Adipocyte (in vitro differentiated cells): ENCODE data around the gene KRT6A.

Experiments used
- DNase-seq: peaks from one replicate; pipeline ENCODE4 v3.0.0-alpha.2; 2015; ENCODE audit warnings: low read depth
- H3K27me3 ChIP-seq: replicated peaks from 2 replicates; pipeline ENCODE4 v1.7.0; 2013; ENCODE audit warnings: mild to moderate bottlenecking, low read length, moderate library complexity; ENCODE audit not compliant: control insufficient read depth, insufficient read depth
- H3K36me3 ChIP-seq: 2 replicates; pipeline ENCODE4 v1.7.0; 2013; ENCODE audit warnings: low read length, mild to moderate bottlenecking, moderate library complexity; ENCODE audit not compliant: control insufficient read depth, insufficient read depth, severe bottlenecking
- H3K4me1 ChIP-seq: 2 replicates; pipeline ENCODE4 v1.7.0; 2013; ENCODE audit warnings: mild to moderate bottlenecking, low read length, moderate library complexity; ENCODE audit not compliant: control insufficient read depth, insufficient read depth
- H3K4me3 ChIP-seq: 2 replicates; pipeline ENCODE4 v1.7.0; 2013; ENCODE audit warnings: mild to moderate bottlenecking, low read length, moderate library complexity
- H3K9ac ChIP-seq: 2 replicates; pipeline ENCODE4 v1.7.0; 2013; ENCODE audit warnings: mild to moderate bottlenecking, low read length, moderate library complexity
- H3K9me3 ChIP-seq: 2 replicates; pipeline ENCODE4 v1.7.0; 2013; ENCODE audit warnings: mild to moderate bottlenecking, low read length, moderate library complexity; ENCODE audit not compliant: control insufficient read depth

Gene KRT6A

DNA sequence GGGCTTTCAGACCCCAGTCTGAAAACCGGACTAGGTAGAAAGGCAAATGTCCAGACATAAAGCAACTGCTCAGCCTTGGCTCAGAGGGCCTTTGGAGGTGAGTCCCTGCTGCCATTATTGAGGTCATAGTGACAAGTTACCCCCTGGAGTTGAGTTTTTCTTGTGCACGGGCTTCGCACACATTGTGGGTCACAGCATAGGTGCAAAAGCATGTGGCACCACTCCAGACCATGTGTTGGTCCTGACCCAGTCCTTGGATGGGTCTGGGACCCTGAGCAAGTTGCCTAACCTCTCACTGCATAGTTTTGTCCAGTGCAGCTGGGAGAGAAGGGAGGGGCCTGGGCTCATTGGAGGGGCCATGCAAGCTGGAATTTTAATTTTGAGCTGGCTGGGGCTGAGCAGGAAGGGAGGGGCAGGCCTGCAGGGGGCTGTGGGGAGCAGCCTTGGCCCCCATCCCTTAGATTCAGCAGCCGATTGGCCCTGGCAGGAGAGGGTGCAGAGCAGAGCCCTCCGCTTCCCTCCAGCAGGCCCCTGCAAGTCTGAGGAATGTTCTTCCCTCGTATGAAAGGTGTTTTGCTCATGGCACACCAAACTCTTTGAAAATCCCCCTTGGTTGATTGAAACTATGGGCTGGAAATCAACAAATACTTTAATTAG lies 31.3 kb upstream of the KRT6A start:
- peaks cover 52% of the 10 kb centered on the region for H3K27me3 ChIP-seq
- peaks cover 25% of the 10 kb centered on the region for H3K4me1 ChIP-seq
- H3K36me3 ChIP-seq, result no peaks in the 10 kb centered on the region
- DNase-seq, result no peak
- H3K9ac ChIP-seq, result no peak overlapping the region
- H3K4me3 ChIP-seq, result no peak overlapping the region
- no peaks in the 10 kb centered on the region for H3K9me3 ChIP-seq

DNA sequence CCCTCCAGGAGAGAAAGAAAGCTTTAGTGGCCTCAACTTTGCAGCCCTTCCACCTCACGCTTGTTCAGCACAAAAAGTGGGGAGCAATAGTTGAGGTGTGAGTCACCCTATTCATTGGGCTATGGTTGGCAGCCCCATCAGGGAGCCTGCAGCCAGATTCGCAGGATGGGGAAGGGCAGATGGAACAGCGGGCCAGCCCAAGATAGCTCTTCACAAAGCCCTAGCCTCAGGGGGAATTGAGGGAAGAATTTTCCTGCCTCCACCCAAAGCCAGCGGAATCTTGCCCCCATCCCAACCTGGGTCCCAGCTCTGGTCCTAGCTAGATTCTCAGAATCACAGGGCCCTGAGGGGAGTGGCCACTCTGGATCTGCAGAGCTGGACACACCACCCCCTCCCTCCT lies 30.8 kb upstream of the KRT6A start:
- peaks cover 50% of the 10 kb centered on the region for H3K27me3 ChIP-seq
- no peak overlapping the region for H3K9ac ChIP-seq
- H3K9me3 ChIP-seq, result no peaks in the 10 kb centered on the region
- peaks cover 25% of the 10 kb centered on the region for H3K4me1 ChIP-seq
- H3K4me3 ChIP-seq, result no peak overlapping the region
- no peaks in the 10 kb centered on the region for H3K36me3 ChIP-seq
- no peak for DNase-seq

GRCh38 chr12:52522346-52523011 lies 29.4 kb upstream of the KRT6A start:
- H3K4me1 ChIP-seq, result peaks cover 25% of the 10 kb centered on the region
- peak; percentile 12 for DNase-seq
- H3K27me3 ChIP-seq, result peaks cover 49% of the 10 kb centered on the region

GRCh38 chr12:52521568-52522266 lies 28.7 kb upstream of the KRT6A start:
- H3K36me3 ChIP-seq, result no peaks in the 10 kb centered on the region
- no peaks in the 10 kb centered on the region for H3K9me3 ChIP-seq
- peaks cover 28% of the 10 kb centered on the region for H3K4me1 ChIP-seq
- DNase-seq, result no peak
- peaks cover 46% of the 10 kb centered on the region for H3K27me3 ChIP-seq
- H3K4me3 ChIP-seq, result no peak overlapping the region
- no peak overlapping the region for H3K9ac ChIP-seq

More at GRCh38 chr12:52522346-52523011, 29.4 kb upstream of the KRT6A start:
- Histone ChIP-seq H3K36me3 (no peaks in the 10 kb centered on the region), H3K9me3 (no peaks in the 10 kb centered on the region), H3K9ac (no peak overlapping the region), H3K4me3 (no peak overlapping the region)

DNA sequence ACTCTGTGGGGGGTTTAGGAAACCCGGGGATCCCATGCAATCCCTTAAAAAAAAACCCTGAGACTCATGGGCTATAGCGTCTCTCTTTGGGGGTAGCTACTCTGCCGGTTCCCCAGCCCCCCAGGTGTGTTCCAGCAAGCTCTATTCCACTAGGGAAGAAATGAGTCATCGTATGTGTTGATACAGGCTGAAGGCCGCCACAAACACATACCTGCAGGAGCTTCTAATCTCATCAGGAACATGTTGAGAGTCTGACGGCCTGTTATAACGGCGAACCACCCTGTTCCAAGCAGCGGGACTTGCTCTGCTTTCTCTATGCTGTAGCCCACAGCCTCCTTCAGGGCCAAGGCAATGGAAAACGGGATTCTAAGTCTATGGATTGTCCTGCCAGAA lies 28.1 kb upstream of the KRT6A start:
- Histone ChIP-seq H3K27me3 (peaks cover 44% of the 10 kb centered on the region), H3K36me3 (no peaks in the 10 kb centered on the region), H3K9me3 (no peaks in the 10 kb centered on the region), H3K4me1 (peaks cover 34% of the 10 kb centered on the region), H3K4me3 (no peak overlapping the region), H3K9ac (no peak overlapping the region)
- no peak for DNase-seq

- no peak within 1 kb of the TSS for H3K9ac ChIP-seq
- H3K4me3 ChIP-seq, result no peak within 1 kb of the TSS
- peaks cover 45% of the 10 kb centered on the region for H3K4me1 ChIP-seq
- H3K36me3 ChIP-seq, result no peaks in the 10 kb centered on the region
- H3K27me3 ChIP-seq, result peaks cover 37% of the 10 kb centered on the region
- no peak for DNase-seq
- H3K9me3 ChIP-seq, result no peaks in the 10 kb centered on the region
Observed at GRCh38 chr12:52519826-52520662, 27.0 kb upstream of the KRT6A start, which contains the start of gene KRT5. KRT5 (minus strand) TSS chr12:52520394; CDS start chr12:52520296, 98 bp downstream.

- H3K27me3 ChIP-seq, result peaks cover 35% of the 10 kb centered on the region
- peaks cover 47% of the 10 kb centered on the region for H3K4me1 ChIP-seq
- H3K9me3 ChIP-seq, result no peaks in the 10 kb centered on the region
- H3K36me3 ChIP-seq, result no peaks in the 10 kb centered on the region
- DNase-seq, result no peak
- no peak overlapping the region for H3K9ac ChIP-seq
- no peak overlapping the region for H3K4me3 ChIP-seq
Observed at GRCh38 chr12:52519387-52519703, 26.3 kb upstream of the KRT6A start.

DNA sequence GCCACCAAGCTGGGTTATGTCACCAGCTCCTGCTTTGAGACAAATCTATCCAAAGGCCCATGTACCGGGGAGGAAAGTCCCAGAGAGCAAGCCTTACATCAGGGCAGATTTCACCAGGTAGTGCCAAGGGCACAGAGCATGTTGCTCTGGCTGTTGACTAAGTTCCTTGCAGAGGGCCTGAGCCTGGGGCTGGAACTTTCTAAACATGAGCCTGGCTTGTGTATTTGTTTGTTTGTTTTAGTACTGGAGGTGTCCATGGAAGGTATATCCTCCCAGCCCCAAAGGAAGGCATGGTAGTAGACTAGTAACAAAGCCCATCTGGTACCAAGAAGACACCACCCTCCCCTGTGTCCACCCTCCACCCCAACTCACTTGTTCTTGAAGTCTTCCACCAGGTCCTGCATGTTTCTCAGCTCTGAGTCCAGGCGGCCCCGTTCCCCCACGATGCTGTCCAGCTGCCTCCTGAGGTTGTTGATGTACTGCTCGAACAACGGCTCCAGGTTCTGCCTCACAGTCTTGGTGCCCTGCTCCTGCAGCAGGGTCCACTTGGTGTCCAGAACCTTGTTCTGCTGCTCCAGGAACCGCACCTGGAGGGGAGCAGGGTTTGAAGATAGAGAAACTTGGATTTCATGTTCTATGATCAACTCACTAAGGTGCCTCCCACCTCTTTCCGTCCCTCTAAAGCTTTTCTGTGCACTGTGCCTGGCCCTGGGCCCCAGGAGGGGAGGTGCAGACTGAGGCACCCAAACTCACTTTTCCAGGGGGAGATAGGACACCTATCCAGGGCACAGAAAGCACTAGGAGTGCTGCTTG lies 25.7 kb upstream of the KRT6A start:
- Histone ChIP-seq H3K9ac (no peak overlapping the region), H3K27me3 (peaks cover 35% of the 10 kb centered on the region), H3K4me1 (peaks cover 48% of the 10 kb centered on the region), H3K9me3 (no peaks in the 10 kb centered on the region), H3K36me3 (no peaks in the 10 kb centered on the region), H3K4me3 (no peak overlapping the region)
- no peak for DNase-seq

- no peak for DNase-seq
- Histone ChIP-seq H3K27me3 (peaks cover 36% of the 10 kb centered on the region), H3K4me3 (no peak overlapping the region), H3K9ac (no peak overlapping the region), H3K9me3 (no peaks in the 10 kb centered on the region), H3K36me3 (no peaks in the 10 kb centered on the region), H3K4me1 (peaks cover 50% of the 10 kb centered on the region)
Observed at GRCh38 chr12:52517888-52518287, 24.8 kb upstream of the KRT6A start.

GRCh38 chr12:52517005-52517835 lies 24.2 kb upstream of the KRT6A start:
- Histone ChIP-seq H3K4me3 (no peak overlapping the region), H3K9me3 (no peaks in the 10 kb centered on the region), H3K9ac (no peak overlapping the region), H3K4me1 (peaks cover 43% of the 10 kb centered on the region), H3K36me3 (no peaks in the 10 kb centered on the region), H3K27me3 (peaks cover 36% of the 10 kb centered on the region)
- no peak for DNase-seq
